Nephron (organoid): ENCODE measurements around the gene C2CD2L.

Source experiments
- H3K27ac Mint-ChIP-seq, 3 experiments: 2 replicates each; pipeline ENCODE4 v1.8.0; 2020; ENCODE audit warnings: mixed read lengths in 3 of 3, mild to moderate bottlenecking in 2 of 3, moderate library complexity in 1 of 3
- H3K27me3 Mint-ChIP-seq: 2 replicates; pipeline ENCODE4 v1.8.0; 2021; ENCODE audit warnings: low read depth, mild to moderate bottlenecking, moderate library complexity, mixed read lengths
- H3K36me3 Mint-ChIP-seq: 2 replicates; pipeline ENCODE4 v1.8.0; 2020; ENCODE audit warnings: low read depth, mixed read lengths
- H3K4me1 Mint-ChIP-seq: 2 replicates; pipeline ENCODE4 v1.8.0; 2020; ENCODE audit warnings: mixed read lengths
- H3K4me3 Mint-ChIP-seq, 3 experiments: 2 replicates each; pipeline ENCODE4 v1.8.0; 2020; ENCODE audit warnings: mild to moderate bottlenecking in 3 of 3, mixed read lengths in 3 of 3, moderate library complexity in 2 of 3
- H3K9me3 Mint-ChIP-seq: 2 replicates; pipeline ENCODE4 v1.8.0; 2020; ENCODE audit warnings: mixed read lengths
- TF ChIP-seq, protein P1 (sequence below), 3 experiments: fragments of 200-600 bp; sonication (generic); IDR thresholded peaks; one replicate each; pipeline ENCODE4 v1.5.0; 2021; ENCODE audit warnings: antibody characterized with exemption in 3 of 3; ENCODE audit not compliant: unreplicated experiment in 3 of 3

The C2CD2L gene

GRCh38 chr11:119091966-119092879 is 14.9 kb upstream of the C2CD2L start:
- peaks cover 41% of the 10 kb centered on the region for H3K4me1 Mint-ChIP-seq
- H3K27me3 Mint-ChIP-seq, result no peaks in the 10 kb centered on the region
- TF ChIP-seq, protein P1, sequence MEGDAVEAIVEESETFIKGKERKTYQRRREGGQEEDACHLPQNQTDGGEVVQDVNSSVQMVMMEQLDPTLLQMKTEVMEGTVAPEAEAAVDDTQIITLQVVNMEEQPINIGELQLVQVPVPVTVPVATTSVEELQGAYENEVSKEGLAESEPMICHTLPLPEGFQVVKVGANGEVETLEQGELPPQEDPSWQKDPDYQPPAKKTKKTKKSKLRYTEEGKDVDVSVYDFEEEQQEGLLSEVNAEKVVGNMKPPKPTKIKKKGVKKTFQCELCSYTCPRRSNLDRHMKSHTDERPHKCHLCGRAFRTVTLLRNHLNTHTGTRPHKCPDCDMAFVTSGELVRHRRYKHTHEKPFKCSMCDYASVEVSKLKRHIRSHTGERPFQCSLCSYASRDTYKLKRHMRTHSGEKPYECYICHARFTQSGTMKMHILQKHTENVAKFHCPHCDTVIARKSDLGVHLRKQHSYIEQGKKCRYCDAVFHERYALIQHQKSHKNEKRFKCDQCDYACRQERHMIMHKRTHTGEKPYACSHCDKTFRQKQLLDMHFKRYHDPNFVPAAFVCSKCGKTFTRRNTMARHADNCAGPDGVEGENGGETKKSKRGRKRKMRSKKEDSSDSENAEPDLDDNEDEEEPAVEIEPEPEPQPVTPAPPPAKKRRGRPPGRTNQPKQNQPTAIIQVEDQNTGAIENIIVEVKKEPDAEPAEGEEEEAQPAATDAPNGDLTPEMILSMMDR (IDR thresholded peaks at IDR 0.05; ENCODE audit: unreplicated experiment in 3 of 3), result no peak
- H3K36me3 Mint-ChIP-seq, result peaks cover 28% of the 10 kb centered on the region
- H3K9me3 Mint-ChIP-seq, result no peaks in the 10 kb centered on the region
- H3K27ac Mint-ChIP-seq, result peak overlapping the region; percentile 45 to 67 (median 55)
- peak overlapping the region; percentile 91 to 98 (median 97) for H3K4me3 Mint-ChIP-seq

DNA sequence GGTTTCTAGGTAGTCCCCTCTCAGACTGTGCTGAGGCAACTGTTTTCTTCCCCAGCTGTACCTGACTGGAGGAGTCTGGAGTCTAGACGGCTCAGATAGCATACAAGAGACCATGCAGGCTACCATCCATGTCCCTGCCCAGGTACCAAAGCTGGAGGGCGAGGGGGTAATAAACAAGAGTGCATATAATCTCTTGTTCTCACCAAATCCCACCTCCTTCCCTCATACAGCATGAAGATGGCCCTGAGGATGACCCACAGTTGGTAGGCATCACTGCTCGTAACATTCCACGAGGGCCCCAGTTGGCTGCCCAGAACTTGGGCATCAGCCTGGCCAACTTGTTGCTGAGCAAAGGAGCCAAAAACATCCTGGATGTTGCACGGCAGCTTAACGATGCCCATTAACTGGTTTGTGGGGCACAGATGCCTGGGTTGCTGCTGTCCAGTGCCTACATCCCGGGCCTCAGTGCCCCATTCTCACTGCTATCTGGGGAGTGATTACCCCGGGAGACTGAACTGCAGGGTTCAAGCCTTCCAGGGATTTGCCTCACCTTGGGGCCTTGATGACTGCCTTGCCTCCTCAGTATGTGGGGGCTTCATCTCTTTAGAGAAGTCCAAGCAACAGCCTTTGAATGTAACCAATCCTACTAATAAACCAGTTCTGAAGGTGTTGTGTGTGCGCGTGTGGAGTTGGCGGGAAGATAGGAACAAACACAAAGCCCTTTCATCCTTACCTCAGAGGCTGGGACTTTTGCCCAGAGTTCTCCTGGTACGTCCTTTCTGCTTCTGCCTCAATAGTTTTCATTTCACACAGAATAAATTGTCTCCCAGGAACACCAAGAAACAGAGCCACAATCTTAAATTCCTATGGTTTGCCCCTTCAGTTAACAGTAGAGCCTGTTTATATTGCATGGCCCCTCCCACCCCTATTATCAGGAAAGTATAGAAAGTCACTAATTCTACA is 14.0 kb upstream of the C2CD2L start:
- TF ChIP-seq, protein P1 (IDR thresholded peaks at IDR 0.05; ENCODE audit: unreplicated experiment in 3 of 3), result no peak
- Mint-ChIP-seq H3K27me3 (peaks cover 3% of the 10 kb centered on the region), H3K9me3 (no peaks in the 10 kb centered on the region), H3K27ac (peak overlapping the region; percentile 45 to 94 (median 91)), H3K4me1 (peaks cover 41% of the 10 kb centered on the region), H3K4me3 (peak overlapping the region; percentile 91 to 98 (median 97)), H3K36me3 (peaks cover 38% of the 10 kb centered on the region)

GRCh38 chr11:119093942-119094815 is 13.0 kb upstream of the C2CD2L start:
- peak overlapping the region; percentile 4 to 94 (median 91) for H3K27ac Mint-ChIP-seq
- peaks cover 47% of the 10 kb centered on the region for H3K36me3 Mint-ChIP-seq
- H3K4me1 Mint-ChIP-seq, result peaks cover 41% of the 10 kb centered on the region
- peaks cover 3% of the 10 kb centered on the region for H3K27me3 Mint-ChIP-seq
- H3K9me3 Mint-ChIP-seq, result no peaks in the 10 kb centered on the region
- peak overlapping the region; percentile 92 to 98 (median 97) for H3K4me3 Mint-ChIP-seq
- TF ChIP-seq, protein P1 (IDR thresholded peaks at IDR 0.05; ENCODE audit: unreplicated experiment in 3 of 3), result no peak

DNA sequence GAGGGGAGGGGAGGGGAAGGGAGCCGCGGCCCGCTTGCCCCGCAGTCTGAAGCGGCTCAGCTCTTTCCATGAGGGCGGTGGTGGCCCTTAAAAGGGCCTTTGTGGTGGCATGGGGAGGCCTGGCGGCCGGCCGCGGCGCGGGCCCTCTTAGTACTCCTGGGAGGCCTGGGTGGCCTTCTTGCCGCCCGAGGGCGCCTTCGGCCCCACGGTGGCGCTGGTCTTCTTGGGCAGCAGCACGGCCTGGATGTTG is 12.4 kb upstream of the C2CD2L start:
- H3K27ac Mint-ChIP-seq, result peak overlapping the region; percentile 4 to 94 (median 48)
- peaks cover 3% of the 10 kb centered on the region for H3K27me3 Mint-ChIP-seq
- peaks cover 42% of the 10 kb centered on the region for H3K4me1 Mint-ChIP-seq
- no peaks in the 10 kb centered on the region for H3K9me3 Mint-ChIP-seq
- peak overlapping the region; percentile 92 to 95 (median 94) for H3K4me3 Mint-ChIP-seq
- peaks cover 46% of the 10 kb centered on the region for H3K36me3 Mint-ChIP-seq
- TF ChIP-seq, protein P1 (IDR thresholded peaks at IDR 0.05; ENCODE audit: unreplicated experiment in 3 of 3), result peak; percentile 57 to 80 (median 64)

DNA sequence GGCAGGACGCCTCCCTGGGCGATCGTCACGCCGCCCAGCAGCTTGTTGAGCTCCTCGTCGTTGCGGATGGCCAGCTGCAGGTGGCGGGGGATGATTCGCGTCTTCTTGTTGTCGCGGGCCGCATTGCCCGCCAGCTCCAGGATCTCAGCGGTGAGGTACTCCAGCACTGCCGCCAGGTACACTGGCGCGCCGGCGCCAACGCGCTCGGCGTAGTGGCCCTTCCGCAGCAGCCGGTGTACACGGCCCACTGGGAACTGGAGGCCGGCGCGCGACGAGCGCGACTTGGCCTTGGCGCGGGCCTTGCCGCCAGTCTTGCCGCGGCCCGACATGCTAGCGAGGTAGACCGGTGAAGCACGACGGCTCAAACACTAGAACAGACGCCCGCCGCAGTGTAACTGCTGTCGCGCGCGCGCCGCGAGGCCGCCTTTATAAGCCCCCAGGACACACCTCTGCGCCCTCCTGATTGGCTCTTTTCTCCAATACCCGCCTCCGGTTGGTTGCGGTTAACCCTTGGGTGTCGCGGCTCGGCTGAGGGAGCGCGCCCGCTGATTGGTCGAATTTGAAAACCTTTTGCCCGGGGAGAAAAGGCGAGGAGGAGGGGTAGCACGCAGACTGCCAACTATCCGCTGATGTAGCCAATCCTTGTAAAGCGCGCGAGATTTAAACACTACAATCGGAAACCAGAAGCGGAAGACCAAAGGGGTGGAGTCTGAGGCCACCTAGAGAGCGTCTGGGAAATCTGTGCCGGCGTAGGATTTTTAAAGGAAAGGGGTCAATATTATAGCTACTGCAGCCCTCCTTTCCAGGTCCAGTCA is 11.9 kb upstream of the C2CD2L start:
- TF ChIP-seq, protein P1 (IDR thresholded peaks at IDR 0.05; ENCODE audit: unreplicated experiment in 3 of 3), result peak in 2 of 3 experiments; percentile 32 to 48
- Mint-ChIP-seq H3K4me3 (peak overlapping the region; percentile 92 to 95 (median 94)), H3K4me1 (peaks cover 42% of the 10 kb centered on the region), H3K27ac (peak overlapping the region; percentile 4 to 94 (median 48)), H3K9me3 (no peaks in the 10 kb centered on the region), H3K36me3 (peaks cover 41% of the 10 kb centered on the region), H3K27me3 (peaks cover 3% of the 10 kb centered on the region)
